ENCODE measurements around the gene AKAP13. TPM values are rescaled to one million over a fixed set of nuclear protein-coding genes. Genes with fewer than 3 reads are reported as not detected.

AKAP13 gene
- total RNA-seq, 4 donors from 2014 or later: 332 to 362 (median 351) TPM

GRCh38 chr15:85591622-85592021 lies 211.2 kb downstream of the AKAP13 start:
- DNase-seq (ENCODE audit: low spot score in 2 of 2): no peak
- TF ChIP-seq POLR2A (IDR thresholded peaks at IDR 0.05): no peak
- no peak for TF ChIP-seq EP300 (IDR thresholded peaks at IDR 0.05)
- TF ChIP-seq CTCF (IDR thresholded peaks at IDR 0.05): no peak
- Histone ChIP-seq H3K36me3 (peaks cover 0 to under 1% (median 0%) of the 10 kb centered on the region in 3 donors), H3K9me3 (no peaks in the 10 kb centered on the region), H3K27ac (peak overlapping the region in 2 of 4 donors; percentile 28 to 67), H3K4me1 (peaks cover 4 to 53% (median 19%) of the 10 kb centered on the region in 4 donors), H3K4me3 (no peak overlapping the region), H3K27me3 (no peaks in the 10 kb centered on the region)
- WGBS, 2 donors: 85 to 94% methylated on average over 4 of the region's 4 CpGs

- DNase-seq (ENCODE audit: low spot score in 2 of 2): no peak
- H3K4me1 ChIP-seq: peaks cover 4 to 53% (median 19%) of the 10 kb centered on the region in 4 donors
- WGBS, 2 donors: 6 to 20% methylated on average over 3 of the region's 3 CpGs
Measured at GRCh38 chr15:85592148-85592547, 211.7 kb downstream of the AKAP13 start.

DNA sequence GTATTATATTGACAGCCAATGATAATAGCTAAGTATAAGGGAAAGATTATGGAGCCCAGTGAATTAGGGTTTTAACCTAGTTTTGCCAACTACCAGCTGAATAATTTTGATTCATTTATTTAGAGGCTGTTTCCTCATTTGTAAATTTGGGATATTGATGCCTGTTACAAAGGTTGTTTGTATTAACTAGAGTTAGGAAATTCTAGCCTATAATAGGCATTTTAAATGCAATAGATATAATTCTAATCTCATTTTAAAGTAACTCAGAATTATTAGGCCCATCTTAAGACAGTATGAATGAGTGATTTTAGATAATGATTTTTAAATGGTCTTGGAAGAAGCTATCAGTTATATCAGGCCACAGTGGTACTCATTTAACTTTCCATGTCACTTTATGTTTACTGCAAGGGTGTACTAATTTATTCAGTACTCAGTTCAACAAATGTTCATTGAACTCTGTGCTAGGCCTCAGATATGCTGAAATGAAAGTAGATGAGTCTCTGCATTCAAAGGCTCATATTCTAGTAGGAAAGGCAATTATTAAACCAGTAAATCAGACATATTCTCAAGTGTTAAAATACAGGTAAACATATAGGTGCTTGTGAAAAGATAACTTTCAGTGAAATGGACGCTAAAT lies 213.5 kb downstream of the AKAP13 start:
- Histone ChIP-seq H3K4me3 (no peak overlapping the region), H3K4me1 (peaks cover 3 to 55% (median 10%) of the 10 kb centered on the region in 4 donors), H3K27ac (no peak overlapping the region), H3K27me3 (no peaks in the 10 kb centered on the region), H3K36me3 (no peaks in the 10 kb centered on the region), H3K9me3 (no peaks in the 10 kb centered on the region)
- no peak for DNase-seq (ENCODE audit: low spot score in 2 of 2)
- no peak for TF ChIP-seq POLR2A (IDR thresholded peaks at IDR 0.05)
- TF ChIP-seq EP300 (IDR thresholded peaks at IDR 0.05): no peak
- no peak for TF ChIP-seq CTCF (IDR thresholded peaks at IDR 0.05)
- WGBS, 2 donors: 90 to 95% methylated on average over 1 of the region's 1 CpG

More at GRCh38 chr15:85592148-85592547, 211.7 kb downstream of the AKAP13 start:
- H3K36me3 ChIP-seq: no peaks in the 10 kb centered on the region
- no peaks in the 10 kb centered on the region for H3K27me3 ChIP-seq
- no peaks in the 10 kb centered on the region for H3K9me3 ChIP-seq
- peak overlapping the region in 3 of 4 donors; percentile 34 to 67 (median 44) for H3K27ac ChIP-seq
- TF ChIP-seq EP300 (IDR thresholded peaks at IDR 0.05) (peak in 1 of 2 donors; percentile 47), CTCF (IDR thresholded peaks at IDR 0.05) (peak in 3 of 5 experiments; percentile 19 to 53 (median 34)), POLR2A (IDR thresholded peaks at IDR 0.05) (no peak)
- H3K4me3 ChIP-seq: no peak overlapping the region

- H3K27ac ChIP-seq: no peak overlapping the region
- WGBS, 2 donors: 94 to 99% methylated on average over 4 of the region's 4 CpGs
- TF ChIP-seq EP300 (IDR thresholded peaks at IDR 0.05) (no peak), CTCF (IDR thresholded peaks at IDR 0.05) (no peak), POLR2A (IDR thresholded peaks at IDR 0.05) (no peak)
- no peak overlapping the region for H3K4me3 ChIP-seq
- no peaks in the 10 kb centered on the region for H3K27me3 ChIP-seq
- H3K36me3 ChIP-seq: no peaks in the 10 kb centered on the region
- DNase-seq (ENCODE audit: low spot score in 2 of 2): no peak
- peaks cover 0 to 46% (median 4%) of the 10 kb centered on the region in 4 donors for H3K4me1 ChIP-seq
- no peaks in the 10 kb centered on the region for H3K9me3 ChIP-seq
Measured at GRCh38 chr15:85595804-85596536, 215.6 kb downstream of the AKAP13 start.
